ENCODE measurements around the gene STXBP1. TPM values are rescaled to one million over a fixed set of nuclear protein-coding genes. Genes with fewer than 3 reads are reported as not detected.
A peak's percentile ranks its signal among the peaks of the same experiment; 100 is the strongest.

STXBP1 gene
- total and polyA plus RNA-seq, 9 of the 15 experiments (the other 6 are each of a cell fraction or from before 2014, with no cell fraction given): 4.6 to 35.1 (median 9.7) TPM

- Histone ChIP-seq H3K79me2 (ENCODE audit: control insufficient read depth, insufficient read depth, low read length) (peaks cover 90% of the 10 kb centered on the region), H3K4me2 (ENCODE audit: insufficient read depth, low read length) (0 out of 2 replicates have a peak overlapping the region, but pooled peaks have one; percentile 56), H3K9me3 (replicated peaks; ENCODE audit: control insufficient read depth, insufficient read depth, low read depth, low read length) (no peaks in the 10 kb centered on the region), H4K20me1 (replicated peaks; ENCODE audit: control insufficient read depth, insufficient read depth, low read length) (peaks cover 20% of the 10 kb centered on the region), H3K9ac (ENCODE audit: insufficient read depth in 1 of 2, low read depth in 2 of 2, low read length in 2 of 2) (peak overlapping the region in 1 of 2 experiments; percentile 46; a peak in 1 of 4 replicates), H3K9me1 (ENCODE audit: control insufficient read depth, insufficient read depth, low read length) (peaks cover 7% of the 10 kb centered on the region), H3K4me3 (no peak overlapping the region), H3K36me3 (ENCODE audit: control insufficient read depth, insufficient read depth, low read length) (peaks cover 66% of the 10 kb centered on the region; the same call in 2 of the 3 replicates), H3K27me3 (ENCODE audit: control insufficient read depth in 2 of 2, insufficient read depth in 2 of 2, low read length in 2 of 2) (no peaks in the 10 kb centered on the region), H3K27ac (ENCODE audit: extremely low read depth, low read depth, low read length) (peak overlapping the region; percentile 72; the same call in 1 of the 3 replicates), H2AFZ (ENCODE audit: low read depth, low read length) (no peak overlapping the region), H3K4me1 (replicated peaks in 1 of 2; ENCODE audit: control insufficient read depth in 2 of 2, insufficient read depth in 2 of 2, low read length in 2 of 2) (peaks cover 37 to 50% of the 10 kb centered on the region in 2 experiments)
- CTCF ChIA-PET (ENCODE audit: low intra/inter-chr PET ratio): interaction anchor here (0.7 kb wide), 1 partner anchor 110 kb away, joined by 3 read pairs; no protein-coding TSS in a partner anchor
- WGBS (ENCODE audit: insufficient coverage, low coverage, missing lambda C conversion rate): 66% methylated on average over 12 of the region's 16 CpGs
- DNase-seq (ENCODE audit: extremely low read depth in 1 of 4, low spot score in 3 of 4) (no peak), ATAC-seq (no peak), FAIRE-seq (no peak)
- no TSS peak for BruUV-seq (replicated peaks)
- intact Hi-C loops (cut with micrococcal nuclease): no loop called here
- POLR2A ChIA-PET: interaction anchor here (0.5 to 2.1 kb wide), 3 partner anchors 10 to 365 kb away, joined by 3 to 10 read pairs (median 5); partner anchors contain the start of gene ST6GALNAC4
- TF ChIP-seq RERE (CRISPR knock-in tag; IDR thresholded peaks at IDR 0.05; ENCODE audit: borderline replicate concordance) (0 out of 2 replicates have a peak, but pooled peaks have one; percentile 34), CEBPZ (IDR thresholded peaks at IDR 0.05; ENCODE audit: borderline replicate concordance, low read depth, low read length) (no peak), NFIC (IDR thresholded peaks at IDR 0.05) (no peak), CBX2 (IDR thresholded peaks at IDR 0.05; ENCODE audit: insufficient read depth, low read length, poor library complexity, severe bottlenecking) (no peak), PREB (CRISPR knock-in tag; IDR thresholded peaks at IDR 0.05) (no peak), MLLT1 (IDR thresholded peaks at IDR 0.05) (peak in 1 of 2 experiments; percentile 89; a peak in 2 of 4 replicates)
- in situ Hi-C loops (cut with MboI): no loop called here
These were observed 49.2 kb upstream of the STXBP1 start for GRCh38 chr9:127562841-127563401.

All from K562 (cell line).